K562 (cell line): ENCODE data around the gene SPATA3. TPM values are rescaled to one million over a fixed set of nuclear protein-coding genes. Genes with fewer than 3 reads are reported as not detected.
A peak's percentile ranks its signal among the peaks of the same experiment; 100 is the strongest.

Source experiments
- ATF1 ChIP-seq, 2 experiments: fragments of 450-650 bp in 1 of 2; IDR thresholded peaks; 2 replicates each; pipeline ENCODE4 v1.6.1; 2016; ENCODE audit warnings: missing compliant biosample characterization in 1 of 2, missing genetic modification characterization in 1 of 2
- CREB1 ChIP-seq, 2 experiments: sonication (generic) in 1 of 2; formaldehyde crosslinking in 1 of 2; IDR thresholded peaks; 2 replicates each; pipeline versions ENCODE4 v1.6.1 to v1.8.0; 2012 to 2022; ENCODE audit warnings: inconsistent platforms in 1 of 2, mild to moderate bottlenecking in 1 of 2, missing genetic modification reagents in 1 of 2, moderate library complexity in 1 of 2
- DACH1 ChIP-seq: fragments of 450-650 bp; IDR thresholded peaks from 2 replicates; pipeline ENCODE4 v1.6.1; 2018; ENCODE audit not compliant: partially characterized antibody
- DNMT1 ChIP-seq: fragments of 450-650 bp; IDR thresholded peaks from 2 replicates; pipeline ENCODE4 v1.6.1; 2016; ENCODE audit warnings: antibody characterized with exemption, mild to moderate bottlenecking
- EHMT2 ChIP-seq: fragments of 450-650 bp; IDR thresholded peaks from 2 replicates; pipeline ENCODE4 v1.6.1; 2018; ENCODE audit warnings: antibody characterized with exemption
- ETS2 ChIP-seq: IDR thresholded peaks from 2 replicates; pipeline ENCODE4 v1.6.1; 2016; ENCODE audit warnings: borderline replicate concordance, missing genetic modification characterization, mild to moderate bottlenecking, moderate library complexity, missing compliant biosample characterization; ENCODE audit not compliant: poor library complexity, severe bottlenecking
- FOXA3 ChIP-seq, 2 experiments: fragments of 450-650 bp in 1 of 2; sonication (generic) in 1 of 2; formaldehyde crosslinking; IDR thresholded peaks in 1 of 2; conservative IDR thresholded peaks in 1 of 2; 2 replicates each; pipeline versions ENCODE4 v1.4.0 to v1.8.0; 2020 to 2022; ENCODE audit warnings: mild to moderate bottlenecking in 2 of 2, missing genetic modification reagents in 1 of 2
- FOXK2 ChIP-seq, 2 experiments: fragments of 450-650 bp; IDR thresholded peaks in 1 of 2; conservative IDR thresholded peaks in 1 of 2; 2 replicates each; pipeline ENCODE4 v1.6.1; 2016; ENCODE audit warnings: low read depth in 2 of 2, mild to moderate bottlenecking in 1 of 2
- GABPB2 ChIP-seq: fragments of 250-450 bp; sonication (Bioruptor Pico); conservative IDR thresholded peaks from 2 replicates; pipeline ENCODE4 v1.5.1; 2021; ENCODE audit warnings: mild to moderate bottlenecking
- HIVEP1 ChIP-seq: fragments of 250-450 bp; sonication (Bioruptor Pico); IDR thresholded peaks from 2 replicates; pipeline ENCODE4 v1.4.0; 2020; ENCODE audit warnings: mild to moderate bottlenecking
- KAT8 ChIP-seq: fragments of 450-650 bp; IDR thresholded peaks from 2 replicates; pipeline ENCODE4 v1.6.1; 2016; ENCODE audit warnings: low read depth, mild to moderate bottlenecking
- KDM5B ChIP-seq: fragments of 200-600 bp; sonication (generic); IDR thresholded peaks from 2 replicates; pipeline ENCODE4 v1.6.1; 2012; ENCODE audit warnings: low read depth, mild to moderate bottlenecking, moderate library complexity, low read length, control low read depth, inconsistent platforms; ENCODE audit not compliant: insufficient replicate concordance
- RNF2 ChIP-seq: sonication (generic); IDR thresholded peaks from 2 replicates; pipeline ENCODE4 v1.6.1; 2016
- ZNF23 ChIP-seq: fragments of 250-450 bp; sonication (Bioruptor Pico); IDR thresholded peaks from 2 replicates; pipeline ENCODE4 v1.4.0; 2020; ENCODE audit warnings: mild to moderate bottlenecking
- ZNF584 ChIP-seq: fragments of 200-800 bp; sonication (Bioruptor generic); IDR thresholded peaks from 2 replicates; pipeline ENCODE4 v1.6.1; 2016; ENCODE audit warnings: low read depth, mild to moderate bottlenecking, missing genetic modification characterization, missing compliant biosample characterization
- ZNF644 ChIP-seq: fragments of 200-800 bp; sonication (Bioruptor generic); IDR thresholded peaks from 2 replicates; pipeline ENCODE4 v1.6.1; 2016; ENCODE audit warnings: low read depth, missing genetic modification characterization, missing compliant biosample characterization
- ZNF778 ChIP-seq: fragments of 450-650 bp; formaldehyde crosslinking; IDR thresholded peaks from 2 replicates; pipeline ENCODE4 v1.4.0; 2020; ENCODE audit warnings: mild to moderate bottlenecking, moderate library complexity
- polyA plus RNA-seq, 8 experiments: library from polyadenylated mRNA; depleted of rRNA in 4 of 8; stranded (reverse) in 5 of 8; unstranded in 3 of 8; fragments of >200 nt; fragmentation: Nextera tagmentation in 2 of 8; fragmentation: Illumina TruSeq in 1 of 8; extraction: Ambion mirVana in 2 of 8; extraction: Trizol in 1 of 8; gene quantifications; 2 replicates each; pipeline versions ENCODE4 v1.2.1 to v1.2.3, GENCODE V29; 2011 to 2014; ENCODE audit warnings: inconsistent platforms in 1 of 8, missing spikeins in 1 of 8
- total RNA-seq, 7 experiments: library from RNA; depleted of rRNA in 6 of 7; stranded (reverse); fragments of >200 nt in 6 of 7; fragmentation: Illumina TruSeq in 2 of 7; extraction: Trizol in 2 of 7; gene quantifications; 2 replicates each; pipeline versions ENCODE4 v1.2.1 to v1.2.3, GENCODE V29; 2011 to 2021; ENCODE audit warnings: low replicate concordance in 1 of 7
- TF ChIP-seq, protein P1 (sequence below): sonication (generic); formaldehyde crosslinking; IDR thresholded peaks from 2 replicates; pipeline ENCODE4 v1.8.0; 2023; ENCODE audit warnings: mild to moderate bottlenecking, missing genetic modification reagents
- TF ChIP-seq, protein P2 (sequence below): fragments of 200-800 bp; sonication (Bioruptor generic); IDR thresholded peaks from 2 replicates; pipeline ENCODE4 v1.6.1; 2017; ENCODE audit warnings: missing genetic modification characterization, missing compliant biosample characterization

The SPATA3 gene
- total and polyA plus RNA-seq, 9 of the 15 experiments (the other 6 are each of a cell fraction or from before 2014, with no cell fraction given) = not detected

GRCh38 chr2:230987137-230988020 lies 8.5 kb upstream of the SPATA3 start (continued):
- TF ChIP-seq KDM5B (no peak), KAT8 (no peak), ZNF23 (CRISPR knock-in tag) (no peak), ATF1 (CRISPR knock-in tag; IDR thresholded peaks at IDR 0.05) (no peak), ATF1 (tag; IDR thresholded peaks at IDR 0.05) (0 out of 2 replicates have a peak, but pooled peaks have one; percentile 11), HIVEP1 (CRISPR knock-in tag) (no peak), ZNF644 (tag) (no peak), GABPB2 (CRISPR knock-in tag) (no peak), FOXA3 (CRISPR knock-in tag; conservative IDR thresholded peaks at IDR 0.05 in 1 of 2, IDR thresholded peaks at IDR 0.05 in 1 of 2) (no peak), DNMT1 (no peak), FOXK2 (conservative IDR thresholded peaks at IDR 0.05 in 1 of 2, IDR thresholded peaks at IDR 0.05 in 1 of 2; ENCODE audit: low read depth in 2 of 2) (peak in 1 of 2 experiments; percentile 26; a peak in 1 of 4 replicates), ETS2 (no peak), ZNF778 (CRISPR knock-in tag) (no peak), DACH1 (no peak), CREB1 (IDR thresholded peaks at IDR 0.05) (no peak), CREB1 (CRISPR knock-in tag; IDR thresholded peaks at IDR 0.05) (no peak), EHMT2 (no peak), ZNF584 (CRISPR knock-in tag) (no peak), RNF2 (no peak)
- TF ChIP-seq, protein P1, sequence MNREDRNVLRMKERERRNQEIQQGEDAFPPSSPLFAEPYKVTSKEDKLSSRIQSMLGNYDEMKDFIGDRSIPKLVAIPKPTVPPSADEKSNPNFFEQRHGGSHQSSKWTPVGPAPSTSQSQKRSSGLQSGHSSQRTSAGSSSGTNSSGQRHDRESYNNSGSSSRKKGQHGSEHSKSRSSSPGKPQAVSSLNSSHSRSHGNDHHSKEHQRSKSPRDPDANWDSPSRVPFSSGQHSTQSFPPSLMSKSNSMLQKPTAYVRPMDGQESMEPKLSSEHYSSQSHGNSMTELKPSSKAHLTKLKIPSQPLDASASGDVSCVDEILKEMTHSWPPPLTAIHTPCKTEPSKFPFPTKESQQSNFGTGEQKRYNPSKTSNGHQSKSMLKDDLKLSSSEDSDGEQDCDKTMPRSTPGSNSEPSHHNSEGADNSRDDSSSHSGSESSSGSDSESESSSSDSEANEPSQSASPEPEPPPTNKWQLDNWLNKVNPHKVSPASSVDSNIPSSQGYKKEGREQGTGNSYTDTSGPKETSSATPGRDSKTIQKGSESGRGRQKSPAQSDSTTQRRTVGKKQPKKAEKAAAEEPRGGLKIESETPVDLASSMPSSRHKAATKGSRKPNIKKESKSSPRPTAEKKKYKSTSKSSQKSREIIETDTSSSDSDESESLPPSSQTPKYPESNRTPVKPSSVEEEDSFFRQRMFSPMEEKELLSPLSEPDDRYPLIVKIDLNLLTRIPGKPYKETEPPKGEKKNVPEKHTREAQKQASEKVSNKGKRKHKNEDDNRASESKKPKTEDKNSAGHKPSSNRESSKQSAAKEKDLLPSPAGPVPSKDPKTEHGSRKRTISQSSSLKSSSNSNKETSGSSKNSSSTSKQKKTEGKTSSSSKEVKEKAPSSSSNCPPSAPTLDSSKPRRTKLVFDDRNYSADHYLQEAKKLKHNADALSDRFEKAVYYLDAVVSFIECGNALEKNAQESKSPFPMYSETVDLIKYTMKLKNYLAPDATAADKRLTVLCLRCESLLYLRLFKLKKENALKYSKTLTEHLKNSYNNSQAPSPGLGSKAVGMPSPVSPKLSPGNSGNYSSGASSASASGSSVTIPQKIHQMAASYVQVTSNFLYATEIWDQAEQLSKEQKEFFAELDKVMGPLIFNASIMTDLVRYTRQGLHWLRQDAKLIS = no peak
- TF ChIP-seq, protein P2, sequence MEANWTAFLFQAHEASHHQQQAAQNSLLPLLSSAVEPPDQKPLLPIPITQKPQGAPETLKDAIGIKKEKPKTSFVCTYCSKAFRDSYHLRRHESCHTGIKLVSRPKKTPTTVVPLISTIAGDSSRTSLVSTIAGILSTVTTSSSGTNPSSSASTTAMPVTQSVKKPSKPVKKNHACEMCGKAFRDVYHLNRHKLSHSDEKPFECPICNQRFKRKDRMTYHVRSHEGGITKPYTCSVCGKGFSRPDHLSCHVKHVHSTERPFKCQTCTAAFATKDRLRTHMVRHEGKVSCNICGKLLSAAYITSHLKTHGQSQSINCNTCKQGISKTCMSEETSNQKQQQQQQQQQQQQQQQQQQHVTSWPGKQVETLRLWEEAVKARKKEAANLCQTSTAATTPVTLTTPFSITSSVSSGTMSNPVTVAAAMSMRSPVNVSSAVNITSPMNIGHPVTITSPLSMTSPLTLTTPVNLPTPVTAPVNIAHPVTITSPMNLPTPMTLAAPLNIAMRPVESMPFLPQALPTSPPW (CRISPR knock-in tag) = no peak
